Calu3 (cell line): ENCODE data around the gene BCAR1. TPM values are rescaled to one million over a fixed set of nuclear protein-coding genes. Genes with fewer than 3 reads are reported as not detected.

Experiments used
- BruUV-seq: library from RNA; stranded (reverse); fragments of 400-500 nt; replicated peaks from 2 replicates; lab custom pipeline; 2021; lab: Mats Ljungman, UMichigan
- CTCF ChIA-PET: fragments of 300-600 bp; sonication (Branson Sonifier 250); formaldehyde crosslinking; loops from one replicate; lab custom pipeline; 2022; ENCODE audit warnings: antibody characterized with exemption; lab: Charles Lee
- DNase-seq: peaks from one replicate; pipeline ENCODE4 v3.0.0; 2022
- H3K27ac Mint-ChIP-seq: one replicate; pipeline ENCODE4 v1.8.0; 2022; ENCODE audit warnings: mixed read lengths; ENCODE audit not compliant: unreplicated experiment
- H3K27me3 Mint-ChIP-seq: one replicate; pipeline ENCODE4 v1.8.0; 2022; ENCODE audit warnings: mixed read lengths; ENCODE audit not compliant: unreplicated experiment
- H3K36me3 Mint-ChIP-seq: one replicate; pipeline ENCODE4 v1.8.0; 2022; ENCODE audit warnings: mild to moderate bottlenecking, moderate library complexity, mixed read lengths; ENCODE audit not compliant: insufficient read depth, unreplicated experiment
- H3K4me1 Mint-ChIP-seq: one replicate; pipeline ENCODE4 v1.8.0; 2022; ENCODE audit warnings: mild to moderate bottlenecking, low read depth, mixed read lengths; ENCODE audit not compliant: unreplicated experiment
- H3K4me3 Mint-ChIP-seq: one replicate; pipeline ENCODE4 v1.8.0; 2022; ENCODE audit warnings: mild to moderate bottlenecking, low read depth, moderate library complexity, mixed read lengths; ENCODE audit not compliant: unreplicated experiment
- H3K9me3 Mint-ChIP-seq: one replicate; pipeline ENCODE4 v1.8.0; 2022; ENCODE audit warnings: low read depth, mixed read lengths; ENCODE audit not compliant: unreplicated experiment
- CTCF ChIP-seq: fragments of 200-600 bp; IDR thresholded peaks from one replicate; pipeline ENCODE4 v1.8.0; 2022; ENCODE audit warnings: antibody characterized with exemption; ENCODE audit not compliant: unreplicated experiment
- intact Hi-C: fragments of 100-400 bp; cut with micrococcal nuclease; formaldehyde crosslinking; loops from one replicate; pipeline ENCODE4 v1.10.0; 2022; ENCODE audit not compliant: unreplicated experiment
- total RNA-seq: library from RNA; stranded (reverse); gene quantifications from 2 replicates; pipeline ENCODE4 v1.2.3, GENCODE V29; 2022

The BCAR1 gene
- total RNA-seq, 1 experiment from 2014 or later = 153 TPM

DNA sequence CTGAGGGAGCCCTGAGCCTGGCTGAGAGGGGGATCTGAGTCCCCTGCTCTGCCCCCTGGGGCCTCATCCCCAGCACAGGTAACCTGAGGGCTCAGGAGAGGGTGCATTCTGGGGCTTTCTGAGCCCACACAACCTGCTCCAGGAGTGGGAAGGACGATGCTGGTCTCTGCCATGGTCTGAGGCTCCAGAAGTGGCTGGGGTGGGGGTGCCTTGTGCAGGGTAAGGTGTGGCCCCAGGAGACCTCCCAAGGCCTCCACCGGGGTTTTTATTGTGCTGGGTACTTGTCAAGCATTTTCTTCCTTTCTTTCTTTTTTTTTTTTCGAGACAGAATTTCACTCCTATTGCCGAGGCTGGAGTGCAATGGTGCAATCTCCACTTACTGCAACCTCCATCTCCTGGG lies 32.3 kb downstream of the BCAR1 start:
- Mint-ChIP-seq H3K4me1 (no peaks in the 10 kb centered on the region), H3K9me3 (no peaks in the 10 kb centered on the region), H3K4me3 (no peak overlapping the region), H3K27me3 (peaks cover 4% of the 10 kb centered on the region), H3K36me3 (peaks cover 2% of the 10 kb centered on the region), H3K27ac (no peak overlapping the region)
- DNase-seq = no peak
- no TSS peak for BruUV-seq
- CTCF ChIA-PET = no interaction called here
- TF ChIP-seq CTCF = no peak
- intact Hi-C loops = no loop called here

- H3K27me3 Mint-ChIP-seq = no peaks in the 10 kb centered on the region
- H3K27ac Mint-ChIP-seq = no peak within 1 kb of the TSS
Measured at GRCh38 chr16:75218256-75219076, 33.0 kb downstream of the BCAR1 start, which contains the start of gene CTRB1. CTRB1 (plus strand) TSS chr16:75218988; CDS start chr16:75219008, 20 bp downstream.

DNA sequence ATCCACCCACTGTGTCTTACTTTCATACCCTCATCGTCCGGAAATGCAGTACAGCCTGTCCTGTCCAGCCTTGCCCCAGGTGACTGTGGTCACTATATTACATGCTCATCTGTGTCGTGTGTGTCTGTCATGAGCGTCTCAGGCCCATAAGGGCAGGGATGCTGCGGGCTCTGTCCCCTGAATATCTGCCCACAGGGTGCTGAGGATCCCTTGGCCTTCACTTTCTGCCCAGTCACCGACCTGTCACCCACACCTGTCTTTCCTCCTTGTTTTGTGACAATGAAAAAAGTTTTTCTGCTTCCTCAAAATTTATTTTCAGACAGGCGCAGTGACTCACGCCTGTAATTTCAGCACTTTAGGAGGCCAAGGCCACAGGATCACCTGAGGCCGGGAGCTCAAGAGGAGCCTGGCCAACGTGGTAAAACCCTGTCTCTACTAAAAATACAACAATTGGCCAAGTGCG lies 34.0 kb downstream of the BCAR1 start:
- intact Hi-C loops = no loop called here
- H3K27ac Mint-ChIP-seq = no peak overlapping the region
- BruUV-seq = no TSS peak
- TF ChIP-seq CTCF = no peak
- DNase-seq = no peak
- no peaks in the 10 kb centered on the region for H3K36me3 Mint-ChIP-seq
- no peaks in the 10 kb centered on the region for H3K27me3 Mint-ChIP-seq
- no peaks in the 10 kb centered on the region for H3K4me1 Mint-ChIP-seq
- CTCF ChIA-PET = no interaction called here
- no peak overlapping the region for H3K4me3 Mint-ChIP-seq
- no peaks in the 10 kb centered on the region for H3K9me3 Mint-ChIP-seq

More at GRCh38 chr16:75218256-75219076, 33.0 kb downstream of the BCAR1 start, which contains the start of gene CTRB1:
- intact Hi-C loops = no loop called here
- CTCF ChIA-PET = no interaction called here
- Mint-ChIP-seq H3K4me3 (no peak within 1 kb of the TSS), H3K36me3 (no peaks in the 10 kb centered on the region), H3K9me3 (no peaks in the 10 kb centered on the region), H3K4me1 (no peaks in the 10 kb centered on the region)
- no peak for DNase-seq
- BruUV-seq = no TSS peak
- no peak for TF ChIP-seq CTCF

GRCh38 chr16:75216576-75216975 lies 34.8 kb downstream of the BCAR1 start:
- no peaks in the 10 kb centered on the region for H3K36me3 Mint-ChIP-seq
- no peak for TF ChIP-seq CTCF
- no peaks in the 10 kb centered on the region for H3K4me1 Mint-ChIP-seq
- intact Hi-C loops = no loop called here
- CTCF ChIA-PET = interaction anchor here (1.4 kb wide), 1 partner anchor 13 kb away, joined by 3 read pairs; no protein-coding TSS in a partner anchor
- H3K27ac Mint-ChIP-seq = no peak overlapping the region
- H3K4me3 Mint-ChIP-seq = no peak overlapping the region
- BruUV-seq = no TSS peak
- no peak for DNase-seq
- no peaks in the 10 kb centered on the region for H3K27me3 Mint-ChIP-seq
- no peaks in the 10 kb centered on the region for H3K9me3 Mint-ChIP-seq
